ENCODE data around the gene RAPGEF4.

The RAPGEF4 gene

DNA sequence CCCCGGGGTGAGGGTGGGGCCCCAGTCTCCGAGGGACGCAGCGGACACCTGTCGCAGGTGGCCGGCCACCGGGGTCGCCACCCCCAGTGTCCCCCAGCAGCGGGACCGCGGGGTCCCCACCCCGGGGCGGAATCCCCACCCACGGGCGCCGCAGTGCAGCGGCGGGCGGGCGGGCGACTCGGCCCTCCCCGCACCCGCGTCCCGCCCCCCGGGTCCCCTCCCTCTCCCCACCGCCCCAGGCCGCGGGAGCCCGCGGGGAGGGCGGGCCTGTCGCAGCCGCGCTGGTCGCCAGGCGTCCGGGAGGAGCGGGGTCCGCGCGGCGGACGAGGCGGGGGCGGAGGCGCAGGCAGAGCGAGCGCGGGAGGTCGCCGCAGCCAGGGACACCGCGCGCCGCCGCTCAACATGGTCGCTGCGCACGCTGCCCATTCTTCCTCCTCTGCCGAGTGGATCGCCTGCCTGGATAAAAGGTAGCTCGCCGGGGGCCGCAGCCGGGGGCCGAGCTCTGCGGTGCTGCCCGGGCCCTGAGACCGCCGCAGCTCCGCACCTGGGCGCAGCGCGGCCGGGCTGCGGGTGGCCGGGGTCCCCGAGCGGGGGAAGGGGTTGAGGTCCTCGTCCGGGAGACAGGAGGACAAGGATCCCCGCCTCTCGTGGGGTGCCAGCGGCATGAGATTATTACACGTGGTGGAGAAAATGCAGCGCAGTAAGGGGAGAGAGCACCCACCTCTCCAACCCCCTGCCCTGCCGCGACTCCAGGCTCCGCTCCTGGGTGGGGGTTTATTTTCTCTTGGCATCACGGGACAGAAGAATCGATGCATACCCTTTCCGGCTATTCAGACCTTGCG, at the start of gene RAPGEF4:
Gene RAPGEF4, plus strand, starts transcription at position 264 of the 842 bp plus-strand sequence. Its CDS starts 139 bp downstream, at position 403.
- no peak for DNase-seq (ENCODE audit: low read depth)
- H3K4me3 ChIP-seq (ENCODE audit: low read depth, low read length): peak within 1 kb of the TSS; percentile 44

DNA sequence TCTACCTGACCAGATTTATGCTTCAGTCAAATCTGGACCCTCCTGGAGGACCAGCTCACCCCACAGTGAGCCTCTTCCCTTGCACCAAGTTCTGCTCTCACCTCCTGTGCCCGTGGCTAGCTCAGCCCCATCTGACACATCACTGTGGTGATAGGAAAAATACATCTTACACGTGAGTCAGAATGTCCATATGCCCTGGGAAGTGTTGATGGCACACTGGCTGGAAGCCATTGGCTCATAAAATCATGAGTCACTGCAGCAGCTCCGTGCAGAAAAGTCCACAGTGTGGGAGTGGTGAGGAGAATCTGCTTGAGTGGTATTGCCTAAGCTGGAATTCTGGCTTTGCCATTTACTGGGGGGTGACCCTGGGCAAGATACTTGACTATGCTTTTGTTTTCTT, 42.6 kb upstream of the RAPGEF4 start:
- H3K4me3 ChIP-seq (ENCODE audit: low read depth, low read length): no peak overlapping the region
- DNase-seq (ENCODE audit: low read depth): peak; percentile 98

DNA sequence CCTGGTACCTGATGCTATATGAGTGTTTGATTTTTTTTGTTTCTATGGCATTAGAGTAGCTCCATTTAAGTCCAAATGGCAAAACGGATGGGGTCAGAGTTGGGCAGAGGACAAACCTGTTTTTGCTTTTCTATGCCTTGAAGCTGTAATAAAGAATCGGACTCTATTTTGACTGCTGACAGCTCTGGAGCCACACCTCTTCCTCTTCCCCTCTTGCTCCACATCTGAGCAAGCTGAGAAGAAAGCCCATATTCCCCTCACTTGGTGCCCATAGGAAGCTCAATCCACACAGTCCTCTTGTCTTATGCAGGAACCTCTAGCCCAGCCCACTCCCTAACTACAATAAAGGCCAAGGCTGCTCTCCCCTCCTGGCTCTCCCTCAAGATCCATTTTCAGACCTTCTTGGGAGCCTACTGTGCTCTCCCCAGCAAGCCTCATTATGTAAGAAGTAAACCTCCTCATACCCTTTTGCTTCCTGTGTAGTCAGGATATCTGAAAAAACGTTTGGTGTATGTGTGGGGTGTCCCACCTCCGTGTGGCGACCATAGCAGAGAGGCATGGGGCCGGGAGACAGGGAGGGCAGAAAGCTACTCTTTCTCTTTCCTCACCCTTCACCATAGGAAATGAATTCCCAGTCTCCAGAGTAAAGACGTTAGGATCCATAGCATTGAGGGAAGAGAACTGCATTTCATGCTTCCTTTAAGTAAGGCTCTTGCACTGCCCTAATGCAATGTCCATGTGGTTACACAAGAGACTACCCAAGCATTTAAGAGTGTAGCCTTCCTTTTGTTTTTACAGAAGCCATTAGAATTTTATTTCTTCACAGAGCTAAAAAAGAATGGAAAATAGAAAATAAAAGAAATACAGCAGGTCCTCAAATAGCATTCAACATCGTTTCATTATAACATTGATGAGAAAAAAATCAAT, 41.9 kb upstream of the RAPGEF4 start:
- no peak for DNase-seq (ENCODE audit: low read depth)
- H3K4me3 ChIP-seq (ENCODE audit: low read depth, low read length): no peak overlapping the region

DNA sequence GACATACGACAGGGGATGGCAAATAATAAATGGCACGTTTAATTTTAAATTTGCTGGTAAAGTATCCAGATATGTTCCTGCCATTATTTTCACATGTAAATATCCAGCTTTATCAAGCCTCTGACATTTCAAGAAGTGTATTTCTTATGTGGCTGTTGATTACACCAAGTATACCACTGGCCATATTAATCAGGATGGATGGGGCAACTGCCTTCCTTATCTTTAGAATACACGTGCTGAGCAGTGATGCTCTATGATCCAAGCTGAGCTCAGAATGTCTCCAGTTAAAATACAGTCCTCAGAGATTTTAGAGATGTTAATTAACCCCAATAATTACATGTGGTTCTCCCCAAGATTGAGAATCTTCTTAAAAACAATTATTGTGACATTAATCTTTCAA, 38.3 kb upstream of the RAPGEF4 start:
- H3K4me3 ChIP-seq (ENCODE audit: low read depth, low read length): no peak overlapping the region
- no peak for DNase-seq (ENCODE audit: low read depth)

DNA sequence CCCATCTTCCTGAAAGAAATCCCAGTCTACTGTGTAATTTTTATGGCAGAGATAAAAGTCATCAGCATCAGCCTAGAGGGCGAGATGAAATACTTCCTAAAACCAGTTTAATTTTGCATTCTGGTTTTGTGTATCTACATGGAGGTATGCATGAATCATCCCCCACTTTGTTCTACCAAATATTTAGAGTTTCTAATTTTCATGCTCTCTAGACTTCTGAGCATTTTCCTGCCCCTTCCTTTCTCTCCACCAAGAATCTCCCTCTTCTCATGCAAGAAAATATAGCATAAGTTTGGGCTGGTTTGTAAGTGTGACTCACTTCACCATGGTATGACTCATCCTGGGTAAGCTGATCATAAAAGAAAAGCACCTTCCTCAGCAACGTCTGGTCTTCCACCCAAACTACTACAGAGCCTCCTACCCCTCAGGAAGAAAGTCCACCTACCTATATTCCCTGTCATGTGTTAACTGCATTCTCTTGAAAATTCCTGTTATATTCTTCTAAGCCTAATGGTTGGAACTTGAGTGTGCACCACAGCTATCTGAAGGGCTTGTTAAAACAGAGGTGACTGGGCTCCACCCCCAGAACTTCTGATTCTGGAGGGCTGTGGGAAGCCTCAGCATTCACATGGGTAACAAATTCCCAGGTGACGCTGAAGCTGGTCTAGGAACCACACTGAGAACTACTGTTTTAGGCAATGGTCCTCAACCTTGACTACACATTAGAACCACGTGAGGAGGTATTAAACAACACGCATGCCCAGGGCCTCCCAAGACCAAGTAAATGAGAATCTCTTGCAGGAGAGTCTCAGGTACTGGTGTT, 37.4 kb upstream of the RAPGEF4 start:
- DNase-seq (ENCODE audit: low read depth): peak; percentile 84
- no peak overlapping the region for H3K4me3 ChIP-seq (ENCODE audit: low read depth, low read length)

DNA sequence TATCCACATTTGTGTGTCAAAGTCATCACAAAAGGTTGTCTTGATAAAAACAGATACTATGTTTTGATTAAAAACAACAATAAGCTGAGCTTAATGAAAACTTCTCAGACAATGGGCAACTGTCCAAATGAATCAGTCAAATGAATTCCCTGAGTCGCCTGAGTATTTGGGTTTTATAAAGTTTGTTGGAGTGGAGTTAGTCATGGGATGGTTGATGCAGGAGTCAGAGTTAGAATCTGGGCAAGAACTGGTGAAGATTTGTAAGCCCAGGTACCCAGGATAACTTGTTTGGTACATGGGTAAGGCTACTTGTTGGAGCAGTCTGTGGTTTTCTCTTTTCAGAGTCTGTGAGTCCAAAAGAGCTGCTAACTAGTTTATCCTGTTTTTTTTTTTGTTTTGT, 34.4 kb upstream of the RAPGEF4 start:
- DNase-seq (ENCODE audit: low read depth): peak; percentile 68
- H3K4me3 ChIP-seq (ENCODE audit: low read depth, low read length): no peak overlapping the region

DNA sequence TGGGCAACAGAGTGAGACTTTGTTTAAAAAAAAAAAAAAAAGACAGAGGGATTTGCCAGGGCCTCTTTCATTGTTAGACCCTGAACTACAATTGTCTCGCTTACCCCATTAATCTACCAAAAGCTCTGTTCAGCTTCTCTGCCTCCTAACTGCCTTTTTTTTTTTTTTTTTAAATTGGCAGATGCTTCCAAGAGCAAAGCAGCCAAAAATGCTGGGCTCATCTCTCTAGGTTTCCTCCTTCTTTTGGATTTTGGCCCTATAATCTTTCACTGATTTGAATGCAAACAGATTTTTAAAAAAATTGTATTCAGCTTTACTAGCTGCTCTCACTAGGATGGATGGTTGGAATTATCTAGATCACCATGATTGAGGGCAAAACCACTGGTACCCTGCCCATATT, 33.2 kb upstream of the RAPGEF4 start:
- DNase-seq (ENCODE audit: low read depth): no peak
- H3K4me3 ChIP-seq (ENCODE audit: low read depth, low read length): no peak overlapping the region

DNA sequence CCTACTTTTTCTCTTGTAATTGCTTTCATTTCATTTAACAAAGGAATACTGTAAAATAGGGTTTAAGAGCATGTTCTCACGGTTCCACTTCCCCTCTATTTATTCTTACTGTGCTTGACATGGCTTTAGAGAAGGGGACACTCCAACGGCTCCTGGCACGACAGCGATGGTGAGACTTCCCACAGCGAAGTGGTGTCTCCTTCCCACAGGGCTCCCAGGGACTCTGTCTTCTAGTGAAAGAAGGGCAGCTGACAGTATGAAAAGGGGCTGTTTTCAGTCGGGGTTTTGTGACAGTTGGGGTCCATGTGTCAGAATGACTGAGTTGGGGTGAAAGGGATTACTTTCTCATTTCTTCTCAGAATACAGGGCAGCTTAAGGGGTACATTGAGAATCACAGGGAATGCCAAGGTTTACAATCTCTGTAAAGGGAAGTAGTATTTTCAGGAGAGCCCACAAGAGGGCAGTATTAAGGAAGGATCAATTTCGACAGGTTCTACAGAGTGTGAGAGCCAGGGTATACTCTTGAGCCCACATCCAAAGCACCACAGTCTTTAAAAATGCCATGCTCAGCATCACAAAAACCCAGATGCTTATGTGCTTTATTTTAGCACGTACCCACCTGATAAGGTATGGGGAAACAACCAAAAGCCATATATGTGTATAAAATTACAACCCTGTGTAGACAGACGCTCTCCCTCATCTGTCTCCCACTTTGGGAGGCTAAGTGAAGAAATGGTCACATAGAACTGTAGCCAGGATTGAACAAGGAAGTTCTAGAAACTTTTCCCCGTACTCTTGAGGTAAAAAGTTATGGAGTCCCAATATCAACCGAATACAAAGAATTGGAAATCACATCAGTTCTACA, 31.3 kb upstream of the RAPGEF4 start:
- no peak overlapping the region for H3K4me3 ChIP-seq (ENCODE audit: low read depth, low read length)
- no peak for DNase-seq (ENCODE audit: low read depth)

DNA sequence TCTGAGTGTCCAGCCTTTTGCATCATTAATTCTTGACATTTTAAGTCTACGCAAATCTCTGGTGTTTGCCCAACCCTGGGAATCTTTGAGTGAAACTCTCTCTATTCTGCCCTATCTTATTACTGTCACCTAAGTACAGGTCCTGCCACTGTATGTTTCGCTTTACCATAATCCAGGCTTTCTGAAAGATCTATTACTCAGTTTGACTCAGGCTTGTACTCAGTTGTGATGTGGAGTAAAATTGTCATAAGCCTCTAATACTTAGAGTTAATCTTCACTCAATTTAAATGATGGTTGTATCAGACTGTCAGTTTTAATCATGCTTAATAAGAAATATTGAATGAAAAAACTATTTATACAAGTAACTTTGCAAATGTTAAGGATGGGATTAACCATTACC, 30.3 kb upstream of the RAPGEF4 start:
- H3K4me3 ChIP-seq (ENCODE audit: low read depth, low read length): no peak overlapping the region
- DNase-seq (ENCODE audit: low read depth): no peak

DNA sequence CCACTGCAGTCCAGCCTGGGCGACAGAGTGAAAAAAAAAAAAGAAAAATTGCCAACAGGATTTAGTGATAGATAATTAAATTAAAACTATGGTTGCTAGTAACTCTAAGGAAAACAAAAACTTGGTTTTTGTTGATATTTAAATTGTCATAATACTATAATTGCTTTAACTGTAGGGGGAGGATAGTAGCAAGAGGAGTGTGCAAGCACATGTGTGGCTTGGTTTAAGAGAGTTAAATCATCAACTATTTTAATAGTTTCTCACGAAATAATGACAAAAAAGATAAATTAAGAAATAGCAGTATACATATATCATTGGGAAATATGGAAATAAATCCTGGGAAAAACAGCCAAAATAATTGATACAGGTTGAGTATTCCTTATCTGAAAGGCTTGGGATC, 27.4 kb upstream of the RAPGEF4 start:
- no peak overlapping the region for H3K4me3 ChIP-seq (ENCODE audit: low read depth, low read length)
- no peak for DNase-seq (ENCODE audit: low read depth)

DNA sequence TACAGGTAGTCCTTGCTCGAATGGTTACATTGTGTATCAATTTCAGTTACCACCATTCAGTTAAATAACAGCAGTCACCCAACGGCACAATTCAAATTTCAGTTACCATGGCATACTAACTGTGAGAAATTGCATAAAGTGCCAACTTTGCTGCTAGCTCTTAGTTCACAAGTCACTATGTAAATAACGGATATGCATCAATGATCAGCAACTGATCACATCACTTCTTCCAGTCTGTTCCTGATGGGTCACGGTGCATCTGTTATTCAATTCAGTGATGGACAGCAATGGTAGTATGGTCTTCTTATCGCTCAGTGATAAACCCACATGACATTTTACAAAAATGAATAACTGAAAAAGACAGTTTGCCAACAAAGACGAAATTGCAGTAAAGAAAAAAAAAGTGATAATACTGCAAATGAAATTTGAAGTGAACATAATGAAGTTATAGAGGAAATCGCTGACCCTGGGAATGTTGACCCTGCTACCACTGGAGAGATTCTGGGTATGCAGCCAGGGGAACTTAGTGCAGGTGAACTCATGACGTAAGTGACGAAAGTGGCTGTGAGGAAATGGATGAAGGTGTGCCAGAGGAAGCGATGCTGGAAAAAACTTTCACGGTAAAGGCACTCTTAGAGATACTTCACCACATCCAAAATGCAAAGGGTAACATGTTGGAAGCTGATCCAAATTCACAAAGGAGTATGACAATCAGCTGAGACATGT, 25.9 kb upstream of the RAPGEF4 start:
- DNase-seq (ENCODE audit: low read depth): no peak
- no peak overlapping the region for H3K4me3 ChIP-seq (ENCODE audit: low read depth, low read length)

DNA sequence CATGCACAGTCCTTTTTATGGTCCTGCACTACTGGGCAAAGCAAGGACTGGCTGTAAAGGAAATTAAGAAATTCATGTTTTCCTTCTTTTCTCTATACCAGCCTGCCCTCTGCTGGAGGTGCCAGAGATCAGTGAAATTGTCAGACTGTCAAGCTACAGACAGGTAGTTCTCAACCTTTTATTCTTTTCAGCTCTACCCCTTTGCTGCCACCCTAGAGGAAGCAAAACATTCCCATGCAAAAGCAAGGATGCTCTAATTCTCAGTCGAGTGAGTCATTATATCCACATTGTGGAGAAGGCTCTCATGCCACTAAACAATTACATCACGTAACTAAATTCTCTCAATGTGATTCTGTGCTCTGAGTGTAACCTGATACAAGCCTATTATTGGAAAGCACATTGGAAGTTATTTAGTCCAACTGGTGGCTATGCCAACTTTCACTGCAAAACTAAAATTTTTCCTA, 25.0 kb upstream of the RAPGEF4 start:
- peak; percentile 78 for DNase-seq (ENCODE audit: low read depth)
- no peak overlapping the region for H3K4me3 ChIP-seq (ENCODE audit: low read depth, low read length)

DNA sequence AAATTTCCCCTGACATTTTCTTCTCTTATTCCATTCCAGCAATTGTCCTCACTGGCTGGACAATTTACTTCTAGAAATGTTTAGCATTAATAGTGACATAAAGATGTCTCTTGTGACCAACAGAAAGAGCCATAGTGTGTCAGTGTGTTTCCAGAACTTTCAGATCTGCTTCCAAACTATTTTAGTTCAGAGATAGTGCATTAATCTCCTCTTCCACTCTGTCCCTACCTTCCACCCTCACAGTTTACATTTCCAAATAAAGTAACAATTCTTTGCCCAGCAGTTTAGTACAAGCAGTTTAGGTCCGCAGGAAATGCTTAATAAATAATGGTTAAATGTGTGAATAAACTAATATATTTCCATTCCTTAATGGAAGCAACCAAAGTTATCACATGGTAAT, 24.5 kb upstream of the RAPGEF4 start:
- H3K4me3 ChIP-seq (ENCODE audit: low read depth, low read length): no peak overlapping the region
- no peak for DNase-seq (ENCODE audit: low read depth)

DNA sequence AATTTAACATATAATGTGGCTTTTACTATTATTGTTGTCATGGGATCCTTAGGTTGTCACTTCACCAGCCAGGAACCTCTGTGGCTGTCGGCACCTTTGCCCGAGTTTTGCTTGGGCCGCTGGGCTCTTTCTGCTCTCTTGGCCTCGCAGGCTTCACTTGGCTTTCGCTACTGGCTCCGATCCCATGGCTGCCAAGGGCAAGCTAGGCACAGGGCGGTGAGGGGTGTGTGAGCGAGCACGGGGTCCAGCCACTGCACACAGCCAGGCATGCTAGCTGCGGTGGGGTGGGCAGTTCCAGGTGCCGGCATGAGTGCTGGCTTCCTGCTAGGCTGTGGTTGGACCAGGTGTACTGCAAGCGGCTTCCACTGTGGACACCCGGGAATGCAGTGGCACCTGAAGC, 23.4 kb upstream of the RAPGEF4 start:
- no peak for DNase-seq (ENCODE audit: low read depth)
- no peak overlapping the region for H3K4me3 ChIP-seq (ENCODE audit: low read depth, low read length)

DNA sequence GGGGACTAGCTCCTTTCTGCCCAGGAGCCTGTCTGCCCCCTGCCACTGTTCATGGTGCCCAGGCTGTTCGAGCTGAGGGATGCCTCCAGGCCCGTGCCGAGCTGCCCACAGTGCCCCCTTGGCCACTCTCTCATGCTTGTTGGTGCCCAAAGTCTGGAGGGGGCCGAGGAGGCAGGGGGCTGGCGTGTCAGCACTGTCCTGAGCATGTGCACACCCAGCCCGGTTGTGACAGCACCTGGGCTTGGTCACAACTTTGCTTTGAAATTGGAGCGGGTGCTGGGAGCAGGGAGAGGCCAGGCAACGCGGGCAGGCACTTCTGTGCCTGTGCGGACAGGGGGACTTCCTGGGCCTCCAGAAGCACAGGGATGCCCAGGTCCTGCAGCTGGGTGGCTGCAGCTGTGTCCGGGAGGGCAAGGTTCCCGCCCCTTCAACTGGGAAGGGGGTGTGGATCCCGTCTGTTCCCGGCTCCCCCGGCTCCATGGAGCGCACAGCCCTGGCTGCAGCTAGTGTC, 22.2 kb upstream of the RAPGEF4 start:
- H3K4me3 ChIP-seq (ENCODE audit: low read depth, low read length): no peak overlapping the region
- no peak for DNase-seq (ENCODE audit: low read depth)

DNA sequence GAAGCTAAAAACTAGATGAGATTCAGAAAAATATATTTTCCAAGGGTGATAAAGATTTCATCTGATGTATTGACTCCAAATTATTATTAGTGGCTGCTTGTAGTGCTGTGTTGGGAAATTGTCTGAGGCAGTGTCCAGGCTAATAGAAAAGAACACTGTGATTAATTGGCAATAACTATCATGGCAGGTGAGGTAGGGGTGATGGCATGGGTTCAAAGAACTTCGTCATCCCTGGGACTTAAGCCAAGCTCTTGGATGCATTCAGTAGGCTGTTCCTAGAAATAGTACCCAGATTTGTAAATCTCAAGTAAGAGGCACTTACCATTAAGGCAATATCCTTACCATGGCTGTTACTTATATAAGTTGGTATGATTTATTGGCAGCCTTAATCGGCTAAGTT, 13.2 kb upstream of the RAPGEF4 start:
- DNase-seq (ENCODE audit: low read depth): no peak
- H3K4me3 ChIP-seq (ENCODE audit: low read depth, low read length): no peak overlapping the region

DNA sequence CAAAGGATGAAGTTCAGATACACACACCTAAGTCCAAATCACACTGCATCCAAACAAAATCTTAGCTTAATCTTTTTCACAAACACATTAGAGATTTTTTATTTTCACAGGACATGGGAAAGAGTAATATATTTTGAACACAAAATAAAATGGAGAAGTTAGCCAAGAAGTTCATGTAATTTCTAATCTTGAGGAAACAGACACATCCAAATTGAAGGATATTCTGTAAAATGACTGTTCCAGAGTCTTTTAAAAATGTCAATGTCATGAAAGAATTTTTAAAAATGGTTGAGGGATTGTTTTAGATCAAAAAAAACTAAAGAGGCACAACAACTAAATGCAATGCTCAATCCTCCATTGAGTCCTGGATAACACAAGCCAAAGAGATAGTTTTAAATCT, 12.4 kb upstream of the RAPGEF4 start:
- H3K4me3 ChIP-seq (ENCODE audit: low read depth, low read length): no peak overlapping the region
- DNase-seq (ENCODE audit: low read depth): no peak

DNA sequence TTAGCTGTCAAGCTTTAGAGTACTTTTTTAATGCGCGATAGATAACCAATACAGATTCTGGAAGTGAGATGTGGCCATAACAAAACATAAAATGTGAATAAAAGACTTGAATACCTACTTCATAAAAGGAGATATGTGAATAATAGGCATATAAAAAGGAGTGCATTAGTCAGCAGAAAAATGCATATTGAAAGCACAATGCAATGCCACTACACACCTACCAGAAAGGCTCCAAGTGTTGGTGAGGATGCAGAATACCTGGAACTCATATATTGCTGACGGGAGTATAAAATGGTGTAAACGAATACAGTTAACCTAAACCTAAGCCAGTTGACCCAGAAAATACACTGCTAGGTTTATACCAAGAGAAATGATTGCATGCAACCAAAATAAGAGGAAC, 10.9 kb upstream of the RAPGEF4 start:
- no peak for DNase-seq (ENCODE audit: low read depth)
- H3K4me3 ChIP-seq (ENCODE audit: low read depth, low read length): no peak overlapping the region

Data from skeletal muscle cell (primary cell).